ENCODE data around the gene GSDMA.

- no peak for TF ChIP-seq CTCF (IDR thresholded peaks at IDR 0.05)
- no peak for TF ChIP-seq POLR2A (IDR thresholded peaks at IDR 0.05)
- TF ChIP-seq POLR2AphosphoS5 (IDR thresholded peaks at IDR 0.05; ENCODE audit: insufficient read depth in 1 of 2, low read depth in 1 of 2) = no peak
These were observed 42.7 kb downstream of the GSDMA start for GRCh38 chr17:40005520-40005919.

All from vagina (tissue), 2 donors.